GM18909 (cell line): ENCODE data around the gene NCDN.
"Not testable (repeated sequence)": the region's sequence is repeated elsewhere in the genome, so short reads cannot be mapped to it uniquely, and the experiment has no call there.

Experiments used
- ATAC-seq: cut with Tn5 transposase; IDR thresholded peaks from one replicate; pipeline ENCODE4 v1.9.1; 2021; ENCODE audit warnings: mild to moderate bottlenecking; ENCODE audit not compliant: unreplicated experiment, poor library complexity

NCDN gene

DNA sequence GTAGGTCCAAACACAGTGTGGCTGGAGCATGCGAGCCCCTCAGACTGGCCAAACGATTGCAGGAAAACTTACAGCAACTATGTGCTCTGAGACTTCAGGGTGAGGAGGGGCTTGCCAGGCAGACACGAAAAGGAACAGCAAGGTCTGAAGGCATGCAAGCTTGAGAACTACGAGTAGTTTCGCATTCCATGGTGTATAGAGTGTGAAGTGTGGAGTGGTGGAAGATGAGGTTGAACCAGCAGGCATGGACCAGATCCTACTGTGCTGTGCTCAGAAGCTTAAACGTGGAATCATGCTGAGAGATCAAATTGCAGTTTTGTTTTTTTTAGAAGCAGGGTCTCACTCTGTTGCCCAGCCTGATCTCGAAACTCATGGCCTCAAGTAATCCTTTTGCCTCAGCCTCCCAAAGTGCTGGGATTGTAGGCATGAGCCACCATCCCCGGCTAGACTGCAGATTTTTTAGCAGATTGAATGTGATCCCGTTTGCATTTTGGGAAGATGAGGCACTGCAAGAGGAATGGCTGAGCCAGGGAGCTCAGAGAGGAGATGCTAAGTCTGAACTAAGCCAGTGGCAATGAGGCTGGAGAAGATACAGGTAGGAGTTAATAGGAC is 10.5 kb downstream of the NCDN start:
- ATAC-seq: no peak

DNA sequence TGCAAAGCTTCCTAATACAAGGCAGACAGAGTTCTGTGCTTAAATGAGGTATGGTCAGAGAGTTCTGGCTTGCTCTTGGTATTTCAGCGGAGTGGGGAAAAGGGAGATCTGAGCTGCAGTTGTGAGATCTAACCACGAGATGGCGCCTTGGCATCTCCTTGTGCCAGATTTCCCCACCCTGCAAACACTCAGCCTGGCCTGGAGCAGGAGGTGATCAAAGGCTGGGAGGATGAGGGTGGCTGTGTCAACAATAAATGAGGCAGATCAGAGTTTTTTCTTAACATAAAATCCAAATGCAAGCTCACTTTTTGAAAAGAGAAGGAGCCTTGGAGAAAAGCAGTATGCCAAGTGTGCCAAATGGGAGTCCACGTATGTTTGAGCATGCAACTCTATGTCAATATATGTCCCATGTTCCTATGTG is 11.4 kb downstream of the NCDN start:
- ATAC-seq: no peak

DNA sequence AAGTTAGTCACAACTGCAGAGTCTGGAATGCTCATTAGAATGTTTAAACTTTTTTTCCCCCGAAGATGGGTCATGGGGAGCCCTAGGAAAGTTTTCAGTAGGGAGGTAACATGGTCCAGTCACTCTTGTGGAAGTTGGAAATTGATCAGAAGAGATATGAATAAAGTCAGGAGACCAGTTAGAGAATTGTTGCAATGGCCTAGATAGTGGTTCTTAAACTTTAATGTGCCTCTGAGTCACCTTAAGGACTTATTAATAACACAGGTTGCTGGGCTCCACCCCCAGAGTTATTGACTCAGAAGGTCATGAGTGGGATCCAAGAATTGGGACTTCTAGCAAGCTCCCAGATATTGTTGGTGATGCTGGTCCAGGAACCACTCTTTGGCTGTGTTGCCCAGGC is 12.3 kb downstream of the NCDN start:
- ATAC-seq: no peak

DNA sequence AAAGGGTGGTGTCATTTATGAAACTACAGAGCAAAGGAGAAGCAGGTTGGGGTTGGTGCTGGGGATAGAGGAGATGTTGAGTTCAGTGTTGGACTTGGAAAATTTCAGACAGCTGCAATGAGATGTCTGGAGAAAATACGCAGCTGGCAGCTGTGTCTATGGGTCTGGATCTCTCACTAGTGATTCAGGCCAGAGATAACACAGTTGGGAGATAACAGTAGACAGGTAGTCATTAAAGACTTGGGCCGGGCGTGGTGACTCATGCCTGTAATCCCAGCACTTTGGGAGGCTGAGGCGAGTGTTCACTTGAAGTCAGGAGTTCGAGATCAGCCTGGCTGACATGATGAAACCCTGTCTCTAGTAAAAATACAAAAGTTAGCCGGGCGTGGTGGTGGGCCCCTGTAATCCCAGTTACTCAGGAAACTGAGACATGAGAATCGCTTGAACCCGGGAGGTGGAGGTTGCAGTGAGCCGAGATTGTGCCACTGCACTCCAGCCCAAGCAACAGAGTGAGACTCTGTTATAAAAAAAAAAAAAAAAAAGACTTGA is 13.1 kb downstream of the NCDN start:
- no peak for ATAC-seq

DNA sequence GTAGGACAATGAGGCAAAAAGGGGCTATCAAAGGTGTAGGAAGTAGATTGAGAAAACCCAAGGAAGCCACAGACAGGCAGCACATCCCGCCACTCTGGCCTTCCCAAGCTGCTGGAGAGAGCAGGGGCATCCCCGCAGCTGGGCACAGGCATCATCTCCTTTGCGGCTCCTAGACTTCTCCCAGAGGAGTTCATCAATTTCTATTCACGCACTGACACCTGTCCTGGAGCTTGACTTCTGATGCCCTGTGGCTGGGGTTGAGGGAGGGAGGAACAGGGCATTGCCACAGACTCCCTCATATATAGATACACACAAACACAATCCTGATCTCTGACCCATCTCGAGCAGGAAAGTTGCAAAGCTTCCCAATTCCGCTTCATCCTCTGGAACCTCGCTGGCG is 13.7 kb downstream of the NCDN start:
- no peak for ATAC-seq

DNA sequence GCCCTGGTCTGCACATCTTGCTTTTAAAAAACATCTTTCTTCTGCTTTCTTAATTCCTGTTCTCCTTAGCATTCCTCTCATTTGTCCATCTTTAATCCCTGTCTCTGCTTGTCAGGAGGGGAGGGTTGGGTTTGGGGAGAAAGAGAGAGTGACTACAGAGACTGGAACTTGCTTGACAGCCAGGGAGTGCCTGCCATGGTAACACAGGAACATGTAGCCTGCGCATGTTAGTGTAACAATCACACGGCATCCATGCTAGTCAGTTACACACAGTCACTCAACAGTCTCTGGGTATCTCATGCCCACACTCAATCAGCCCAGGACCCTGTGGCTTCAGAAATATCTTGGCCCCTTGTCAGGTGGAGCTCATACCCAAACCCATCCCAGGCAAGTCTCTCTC is 14.7 kb downstream of the NCDN start:
- no peak for ATAC-seq

DNA sequence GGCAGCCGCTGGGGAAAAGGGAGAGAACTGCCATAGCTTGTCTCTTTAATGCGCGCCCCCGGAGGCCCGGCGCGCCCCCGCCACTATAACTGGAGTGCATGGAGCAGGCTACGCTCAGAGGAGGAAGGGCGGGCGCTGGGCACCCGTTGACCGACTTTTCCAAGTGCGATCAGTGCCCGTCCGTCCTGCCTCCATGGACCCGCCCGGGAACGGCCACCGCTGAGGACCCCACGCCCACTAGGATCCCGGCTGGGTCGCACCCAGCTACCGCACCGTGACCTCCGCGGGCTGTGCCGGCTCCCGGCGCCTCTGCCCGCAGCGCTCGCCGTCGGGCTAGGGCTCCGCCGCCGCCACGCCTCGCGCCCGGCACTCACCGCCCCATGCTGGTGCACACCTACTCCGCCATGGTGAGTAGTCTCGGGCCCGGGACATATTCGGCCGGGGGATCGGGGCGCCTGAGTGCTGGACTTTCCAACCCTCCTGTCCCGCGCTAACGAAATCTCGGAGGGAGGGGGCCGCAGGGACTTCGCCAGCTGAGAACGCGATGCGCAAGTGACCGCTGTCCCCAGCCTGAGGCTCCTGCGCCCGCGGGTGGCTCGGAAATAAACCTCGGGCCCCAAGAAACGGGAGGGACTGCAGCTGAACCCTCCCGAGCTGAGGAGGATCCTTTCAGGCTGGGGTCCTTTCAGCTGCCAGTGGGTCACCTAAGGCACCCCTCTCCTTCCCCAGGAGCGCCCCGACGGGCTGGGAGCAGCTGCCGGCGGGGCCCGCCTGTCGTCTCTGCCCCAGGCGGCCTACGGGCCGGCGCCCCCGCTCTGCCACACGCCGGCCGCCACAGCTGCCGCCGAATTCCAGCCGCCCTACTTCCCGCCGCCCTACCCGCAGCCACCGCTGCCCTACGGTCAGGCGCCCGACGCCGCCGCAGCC is 15.9 kb downstream of the NCDN start, which contains the start of gene TFAP2E:
TFAP2E (plus strand) TSS at position 117 of the 927 bp plus-strand sequence; CDS start at position 381, 264 bp downstream.
- ATAC-seq: no peak

DNA sequence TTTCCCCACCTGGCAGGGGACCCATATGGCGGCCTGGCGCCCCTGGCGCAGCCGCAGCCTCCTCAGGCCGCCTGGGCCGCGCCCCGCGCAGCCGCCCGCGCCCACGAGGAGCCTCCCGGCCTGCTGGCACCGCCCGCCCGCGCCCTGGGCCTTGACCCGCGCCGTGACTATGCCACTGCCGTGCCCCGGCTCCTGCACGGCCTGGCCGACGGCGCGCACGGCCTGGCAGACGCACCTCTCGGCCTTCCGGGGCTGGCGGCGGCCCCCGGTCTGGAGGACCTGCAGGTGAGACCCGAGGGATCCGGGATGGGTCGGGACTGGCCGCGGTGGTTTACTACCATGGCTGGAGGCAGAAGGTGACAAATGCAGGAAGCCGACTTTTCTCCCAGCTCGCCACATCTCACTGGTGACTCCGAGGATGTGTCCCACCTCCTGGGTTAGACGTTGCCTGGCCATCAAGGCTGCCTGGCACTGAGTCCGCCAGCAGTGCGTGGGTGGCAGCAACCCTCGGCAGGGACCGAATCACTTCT is 16.6 kb downstream of the NCDN start:
- ATAC-seq: no peak

DNA sequence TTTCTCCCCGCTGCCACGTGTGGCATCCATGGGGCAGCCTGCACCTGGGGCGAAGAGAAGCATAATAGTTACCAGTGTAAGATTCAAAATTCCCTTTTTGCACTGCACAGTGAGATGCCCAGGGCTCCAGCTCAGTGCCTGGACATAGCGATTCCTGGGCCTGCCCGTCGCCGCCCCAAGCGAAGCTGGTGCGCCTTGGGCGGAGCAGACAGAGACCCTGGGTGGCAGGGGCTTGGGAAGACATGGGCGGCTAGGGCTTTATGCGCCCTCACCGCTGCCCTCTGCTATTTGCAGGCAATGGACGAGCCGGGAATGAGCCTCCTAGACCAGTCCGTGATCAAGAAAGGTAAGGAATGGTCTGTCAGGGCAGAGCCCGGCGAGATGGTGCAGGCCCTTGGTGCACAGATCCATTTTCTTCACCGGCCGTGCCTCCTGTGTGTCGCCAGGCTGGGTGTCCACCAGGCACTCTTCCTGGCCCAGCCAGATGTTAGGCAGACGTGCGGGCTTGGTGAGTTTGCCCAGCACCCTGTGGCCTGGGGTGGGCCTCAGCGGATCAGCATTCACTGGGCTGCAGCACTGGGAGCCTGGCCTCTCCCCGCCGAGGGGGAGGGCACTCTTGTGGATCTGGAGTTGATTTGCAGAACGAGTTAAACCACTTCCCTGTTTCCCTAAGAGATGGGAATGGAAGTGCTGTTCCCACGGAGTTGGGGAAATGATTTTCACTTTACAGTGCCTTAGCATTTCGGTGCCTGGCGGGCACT is 17.2 kb downstream of the NCDN start:
- ATAC-seq: no peak

DNA sequence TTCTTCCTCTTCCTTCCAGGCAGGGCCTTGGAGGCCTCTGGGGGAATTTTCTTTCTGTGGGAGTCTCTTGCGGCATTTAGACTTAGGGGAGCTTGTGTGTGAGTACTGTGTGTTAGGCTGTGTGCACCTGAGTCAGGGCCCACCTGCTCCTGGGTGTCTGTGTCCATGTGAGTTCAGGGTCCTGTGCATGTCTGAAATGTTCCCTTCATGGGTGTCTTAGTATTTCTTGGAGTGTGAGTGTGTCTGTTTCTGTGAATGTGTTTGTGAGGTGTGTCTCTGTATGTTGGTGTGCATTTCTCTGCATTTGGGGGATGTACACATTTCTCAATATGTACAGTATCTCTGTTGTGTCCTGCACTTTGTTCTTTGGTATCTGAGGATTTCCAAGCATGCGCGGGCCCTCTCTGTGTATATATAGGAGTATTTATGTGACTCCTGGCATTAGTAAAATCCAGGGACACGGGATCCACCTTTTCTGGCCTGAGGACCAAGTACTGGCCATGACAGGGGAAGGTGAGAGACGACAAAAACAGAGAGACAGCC is 17.9 kb downstream of the NCDN start:
- no peak for ATAC-seq

DNA sequence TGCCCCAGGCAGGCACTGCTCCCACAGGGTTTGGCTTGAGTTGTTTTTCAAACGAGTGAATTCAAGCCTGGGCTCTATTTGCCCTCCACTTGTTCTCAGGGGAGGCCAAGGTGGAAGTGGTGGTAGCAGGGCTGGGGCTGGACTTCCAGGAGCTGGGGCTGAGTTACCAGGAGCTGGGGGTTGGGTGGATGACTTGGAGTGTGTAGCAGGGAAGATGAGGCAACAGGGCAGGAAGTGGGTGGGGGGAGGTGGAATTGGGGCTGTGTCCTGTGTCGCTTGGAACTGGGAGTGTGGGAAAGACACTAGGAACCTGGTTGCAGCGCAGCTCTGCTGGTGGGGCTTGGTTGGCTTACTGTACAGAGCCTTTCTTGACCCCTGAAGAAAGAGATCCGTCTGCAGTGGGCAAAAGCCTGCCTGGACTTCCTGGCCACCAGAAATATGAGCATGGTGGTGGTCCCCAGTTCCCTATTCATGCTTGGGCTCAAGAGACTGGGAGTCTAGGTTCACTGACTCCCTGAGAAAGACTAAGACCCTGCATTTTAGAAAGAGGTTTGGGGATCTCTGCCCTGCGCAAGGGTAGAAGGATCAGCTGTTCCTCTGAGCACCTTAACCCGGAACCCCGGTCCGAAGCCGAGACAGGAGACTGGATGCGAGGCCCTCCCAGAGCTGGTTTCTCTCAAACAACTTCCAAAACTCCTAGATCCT is 18.6 kb downstream of the NCDN start:
- no peak for ATAC-seq

DNA sequence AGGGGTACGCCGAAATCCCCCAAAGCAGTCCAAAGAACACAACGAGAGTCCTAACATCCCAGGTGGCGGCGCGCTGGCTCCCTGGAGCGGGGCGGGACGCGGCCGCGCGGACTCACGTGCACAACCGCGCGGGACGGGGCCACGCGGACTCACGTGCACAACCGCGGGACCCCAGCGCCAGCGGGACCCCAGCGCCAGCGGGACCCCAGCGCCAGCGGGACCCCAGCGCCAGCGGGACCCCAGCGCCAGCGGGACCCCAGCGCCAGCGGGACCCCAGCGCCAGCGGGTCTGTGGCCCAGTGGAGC is 19.1 kb downstream of the NCDN start:
- ATAC-seq: not testable (repeated sequence)

DNA sequence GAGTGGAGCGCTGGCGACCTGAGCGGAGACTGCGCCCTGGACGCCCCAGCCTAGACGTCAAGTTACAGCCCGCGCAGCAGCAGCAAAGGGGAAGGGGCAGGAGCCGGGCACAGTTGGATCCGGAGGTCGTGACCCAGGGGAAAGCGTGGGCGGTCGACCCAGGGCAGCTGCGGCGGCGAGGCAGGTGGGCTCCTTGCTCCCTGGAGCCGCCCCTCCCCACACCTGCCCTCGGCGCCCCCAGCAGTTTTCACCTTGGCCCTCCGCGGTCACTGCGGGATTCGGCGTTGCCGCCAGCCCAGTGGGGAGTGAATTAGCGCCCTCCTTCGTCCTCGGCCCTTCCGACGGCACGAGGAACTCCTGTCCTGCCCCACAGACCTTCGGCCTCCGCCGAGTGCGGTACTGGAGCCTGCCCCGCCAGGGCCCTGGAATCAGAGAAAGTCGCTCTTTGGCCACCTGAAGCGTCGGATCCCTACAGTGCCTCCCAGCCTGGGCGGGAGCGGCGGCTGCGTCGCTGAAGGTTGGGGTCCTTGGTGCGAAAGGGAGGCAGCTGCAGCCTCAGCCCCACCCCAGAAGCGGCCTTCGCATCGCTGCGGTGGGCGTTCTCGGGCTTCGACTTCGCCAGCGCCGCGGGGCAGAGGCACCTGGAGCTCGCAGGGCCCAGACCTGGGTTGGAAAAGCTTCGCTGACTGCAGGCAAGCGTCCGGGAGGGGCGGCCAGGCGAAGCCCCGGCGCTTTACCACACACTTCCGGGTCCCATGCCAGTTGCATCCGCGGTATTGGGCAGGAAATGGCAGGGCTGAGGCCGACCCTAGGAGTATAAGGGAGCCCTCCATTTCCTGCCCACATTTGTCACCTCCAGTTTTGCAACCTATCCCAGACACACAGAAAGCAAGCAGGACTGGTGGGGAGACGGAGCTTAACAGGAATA is 19.7 kb downstream of the NCDN start:
- ATAC-seq: peak; percentile 77

DNA sequence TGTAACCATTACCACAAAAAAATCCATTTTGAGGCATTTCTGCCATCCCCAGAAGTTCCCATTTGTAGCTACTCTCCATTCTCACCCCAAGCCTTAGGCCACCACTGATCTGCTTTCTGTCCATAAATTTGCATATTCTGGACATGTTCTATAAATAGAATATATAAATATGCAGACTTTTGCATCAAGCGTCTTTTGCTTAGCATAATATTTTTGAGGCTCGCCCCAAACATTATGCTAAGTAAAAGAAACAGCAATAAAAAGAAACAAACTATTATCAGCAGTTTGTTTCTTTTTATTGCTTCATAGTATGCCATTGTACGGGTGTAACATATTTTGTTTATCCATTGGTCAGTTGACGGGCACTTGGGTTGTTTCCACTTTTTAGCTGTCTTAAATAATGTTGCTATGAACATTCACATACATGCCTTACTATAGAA is 23.4 kb downstream of the NCDN start:
- ATAC-seq: no peak

DNA sequence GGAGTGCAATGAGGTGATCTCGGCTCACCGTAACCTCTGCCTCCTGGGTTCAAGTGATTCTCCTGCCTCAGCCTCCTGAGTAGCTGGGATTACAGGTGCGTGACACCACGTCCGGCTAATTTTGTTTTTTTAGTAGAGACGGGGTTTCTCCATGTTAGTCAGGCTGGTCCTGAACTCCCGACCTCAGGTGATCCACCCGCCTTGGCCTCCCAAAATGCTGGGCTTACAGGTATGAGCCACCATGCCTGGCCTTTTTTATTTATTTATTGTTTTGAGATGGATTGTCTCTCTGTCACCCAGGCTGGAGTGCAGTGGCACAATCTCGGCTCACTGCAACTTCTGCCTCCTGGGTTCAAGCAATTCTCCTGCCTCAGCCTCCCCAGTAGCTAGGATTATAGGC is 24.0 kb downstream of the NCDN start:
- ATAC-seq: not testable (repeated sequence)

DNA sequence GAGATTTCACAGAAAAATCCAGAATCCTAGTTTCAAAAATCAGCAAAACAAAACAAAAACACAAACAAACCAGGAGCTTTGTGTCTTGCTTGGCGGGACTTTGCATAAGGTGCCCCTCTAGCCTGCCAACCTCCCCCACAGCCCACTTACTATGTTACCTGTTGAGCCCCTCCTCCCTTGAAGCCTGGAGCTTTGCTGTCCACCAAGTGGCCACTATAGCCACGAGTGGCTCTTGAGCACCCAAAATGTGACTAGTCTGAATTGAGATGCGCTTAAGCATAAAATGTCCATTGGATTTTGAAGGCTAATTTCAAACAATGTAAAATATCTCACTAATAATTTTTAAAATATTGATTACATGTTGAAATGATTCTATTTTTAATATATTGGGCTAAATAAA is 27.7 kb downstream of the NCDN start:
- ATAC-seq: no peak

DNA sequence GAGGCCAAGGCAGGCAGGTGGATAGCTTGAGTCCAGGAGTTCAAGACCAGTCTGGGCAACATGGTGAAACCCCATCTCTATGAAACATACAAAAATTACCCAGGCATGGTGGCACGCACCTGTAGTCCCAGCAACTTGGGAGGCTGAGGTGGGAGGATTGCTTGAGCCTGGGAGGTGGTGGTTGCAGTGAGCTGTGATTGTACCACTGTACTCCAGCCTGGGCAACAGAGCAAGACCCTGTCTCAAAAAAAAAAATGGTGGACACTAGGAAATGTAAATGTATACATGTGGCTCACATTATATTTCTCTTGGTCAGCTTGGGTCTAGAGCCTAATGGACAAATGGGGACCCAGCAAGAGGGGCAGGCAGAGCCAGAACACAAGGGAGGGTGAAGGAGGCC is 28.2 kb downstream of the NCDN start:
- not testable (repeated sequence) for ATAC-seq

DNA sequence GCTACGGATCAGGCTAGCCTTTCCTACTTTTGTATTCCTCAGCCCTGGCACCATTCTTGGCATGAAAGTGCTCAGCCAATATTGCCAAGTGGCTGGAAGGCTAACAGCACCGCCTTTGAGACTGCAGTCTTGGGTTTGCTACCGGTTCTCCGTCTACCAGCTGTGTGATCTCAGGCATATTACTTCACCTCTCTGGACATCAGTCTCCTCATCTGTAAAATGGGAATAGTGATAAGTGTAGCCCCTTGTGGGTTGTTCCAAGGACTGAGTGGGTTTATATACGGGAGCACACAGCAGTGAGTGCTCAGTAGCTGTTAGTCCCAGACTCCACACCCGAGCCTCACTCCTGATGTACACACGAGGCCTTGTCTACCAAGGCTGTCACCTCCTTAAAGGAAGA is 29.2 kb downstream of the NCDN start:
- ATAC-seq: no peak

DNA sequence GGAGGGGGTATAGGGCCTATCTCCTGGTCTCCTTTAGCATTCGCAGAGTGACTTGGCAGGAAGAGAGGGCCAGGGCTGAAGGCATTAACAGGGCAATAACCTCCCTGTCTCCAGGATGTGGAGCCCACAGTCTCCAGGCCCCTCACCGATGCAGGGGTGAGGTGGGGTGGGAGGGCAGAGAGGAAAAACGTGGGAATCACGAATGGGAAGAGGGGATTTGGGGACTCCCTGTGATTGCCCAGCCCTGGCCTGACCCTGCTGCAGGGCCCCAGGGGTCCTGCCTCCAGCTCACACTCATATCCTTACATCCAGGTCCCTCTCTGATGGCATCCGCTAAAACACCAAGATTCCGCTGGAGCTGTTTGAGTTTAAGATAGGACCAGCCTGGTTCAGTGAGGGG is 30.1 kb downstream of the NCDN start:
- ATAC-seq: no peak
